DND-41 (cell line): Measurements from ENCODE around the gene ADCY2.

Experiments used
- ATAC-seq: fragments of 200-7000 bp; cut with Tn5 transposase; 3 replicates; pipeline ENCODE4 v1.9.1; 2021; ENCODE audit warnings: low read depth; ENCODE audit not compliant: insufficient read depth
- DNase-seq: peaks from one replicate; pipeline ENCODE4 v3.0.0-alpha.2; 2020
- H2AFZ ChIP-seq: 2 replicates; pipeline ENCODE4 v1.6.0; 2012; ENCODE audit warnings: low read depth, low read length
- H3K27ac ChIP-seq: 2 replicates; pipeline ENCODE4 v1.5.1; 2012; ENCODE audit warnings: low read length, inconsistent platforms
- H3K27me3 ChIP-seq: fragments of 200-600 bp; sonication (generic); 2 replicates; pipeline ENCODE4 v1.6.0; 2012; ENCODE audit warnings: low read length, mild to moderate bottlenecking, inconsistent platforms; ENCODE audit not compliant: insufficient read depth, poor library complexity
- H3K36me3 ChIP-seq: 2 replicates; pipeline ENCODE4 v1.5.1; 2012; ENCODE audit warnings: low read length, inconsistent platforms; ENCODE audit not compliant: insufficient read depth
- H3K4me1 ChIP-seq: 2 replicates; pipeline ENCODE4 v1.5.1; 2012; ENCODE audit warnings: mild to moderate bottlenecking, low read length; ENCODE audit not compliant: insufficient read depth
- H3K4me2 ChIP-seq: 2 replicates; pipeline ENCODE4 v1.6.0; 2012; ENCODE audit warnings: mild to moderate bottlenecking, moderate library complexity, low read length, inconsistent platforms; ENCODE audit not compliant: insufficient read depth
- H3K4me3 ChIP-seq, 2 experiments: fragments of 200-600 bp in 1 of 2; shearing (Covaris generic) in 1 of 2; 2 replicates each; pipeline ENCODE4 v1.5.1; 2012 to 2016; ENCODE audit warnings: inconsistent platforms in 2 of 2, low read length in 2 of 2, mild to moderate bottlenecking in 2 of 2, low read depth in 1 of 2, moderate library complexity in 1 of 2
- H3K79me2 ChIP-seq: 2 replicates; pipeline ENCODE4 v1.6.0; 2012; ENCODE audit warnings: low read length, inconsistent platforms; ENCODE audit not compliant: insufficient read depth
- H3K9ac ChIP-seq: 2 replicates; pipeline ENCODE4 v1.6.0; 2012; ENCODE audit warnings: low read depth, mild to moderate bottlenecking, inconsistent platforms, low read length, moderate library complexity
- H3K9me3 ChIP-seq: 2 replicates; pipeline ENCODE4 v1.5.1; 2012; ENCODE audit warnings: low read length, moderate library complexity, mild to moderate bottlenecking, inconsistent platforms; ENCODE audit not compliant: insufficient read depth, severe bottlenecking
- H4K20me1 ChIP-seq: 2 replicates; pipeline ENCODE4 v1.6.0; 2012; ENCODE audit warnings: low read length; ENCODE audit not compliant: insufficient read depth
- CTCF ChIP-seq: IDR thresholded peaks from 2 replicates; pipeline ENCODE4 v1.5.1; 2012; ENCODE audit warnings: borderline replicate concordance, low read length, moderate library complexity, mild to moderate bottlenecking; ENCODE audit not compliant: poor library complexity, severe bottlenecking; ENCODE audit errors: extremely low read depth
- EZH2 ChIP-seq: IDR thresholded peaks from 3 replicates; pipeline ENCODE4 v1.6.1; 2012; ENCODE audit warnings: borderline replicate concordance, low read depth, mild to moderate bottlenecking, moderate library complexity, low read length, inconsistent platforms; ENCODE audit not compliant: severe bottlenecking

Gene ADCY2

GRCh38 chr5:7492371-7492770 is 96.4 kb downstream of the ADCY2 start:
- Histone ChIP-seq H3K27ac (no peak overlapping the region), H3K4me2 (no peak overlapping the region), H3K9ac (no peak overlapping the region), H4K20me1 (no peaks in the 10 kb centered on the region), H2AFZ (no peak overlapping the region), H3K4me3 (no peak overlapping the region), H3K79me2 (no peaks in the 10 kb centered on the region), H3K36me3 (no peaks in the 10 kb centered on the region), H3K9me3 (no peaks in the 10 kb centered on the region), H3K4me1 (no peaks in the 10 kb centered on the region), H3K27me3 (peaks cover 14% of the 10 kb centered on the region)
- no peak for TF ChIP-seq CTCF
- TF ChIP-seq EZH2: no peak
- ATAC-seq (no peak), DNase-seq (no peak)

GRCh38 chr5:7493081-7493480 is 97.1 kb downstream of the ADCY2 start:
- Histone ChIP-seq H3K9ac (no peak overlapping the region), H3K79me2 (no peaks in the 10 kb centered on the region), H2AFZ (no peak overlapping the region), H3K9me3 (no peaks in the 10 kb centered on the region), H4K20me1 (no peaks in the 10 kb centered on the region), H3K27ac (no peak overlapping the region), H3K36me3 (no peaks in the 10 kb centered on the region), H3K4me2 (no peak overlapping the region), H3K27me3 (peaks cover 14% of the 10 kb centered on the region), H3K4me1 (no peaks in the 10 kb centered on the region), H3K4me3 (no peak overlapping the region)
- DNase-seq (no peak), ATAC-seq (no peak)
- TF ChIP-seq CTCF (no peak), EZH2 (no peak)

- Histone ChIP-seq H3K9ac (no peak overlapping the region), H4K20me1 (no peaks in the 10 kb centered on the region), H3K4me3 (no peak overlapping the region), H2AFZ (no peak overlapping the region; the same call in 1 of the 2 replicates), H3K4me2 (no peak overlapping the region), H3K9me3 (no peaks in the 10 kb centered on the region), H3K36me3 (no peaks in the 10 kb centered on the region), H3K79me2 (no peaks in the 10 kb centered on the region), H3K4me1 (no peaks in the 10 kb centered on the region), H3K27ac (no peak overlapping the region), H3K27me3 (peaks cover 14% of the 10 kb centered on the region)
- no peak for TF ChIP-seq EZH2
- TF ChIP-seq CTCF: no peak
- DNase-seq (no peak), ATAC-seq (no peak)
These were observed 97.7 kb downstream of the ADCY2 start for GRCh38 chr5:7493622-7494021.
